HG02970 (cell line): ENCODE data around the gene JPH4.
A peak's percentile ranks its signal among the peaks of the same experiment; 100 is the strongest.

Experiments
- ATAC-seq: cut with Tn5 transposase; IDR thresholded peaks from one replicate; pipeline ENCODE4 v1.9.1; 2021; ENCODE audit warnings: mild to moderate bottlenecking, moderate library complexity, moderate number of reproducible peaks; ENCODE audit not compliant: unreplicated experiment, low FRiP score

JPH4 gene

DNA sequence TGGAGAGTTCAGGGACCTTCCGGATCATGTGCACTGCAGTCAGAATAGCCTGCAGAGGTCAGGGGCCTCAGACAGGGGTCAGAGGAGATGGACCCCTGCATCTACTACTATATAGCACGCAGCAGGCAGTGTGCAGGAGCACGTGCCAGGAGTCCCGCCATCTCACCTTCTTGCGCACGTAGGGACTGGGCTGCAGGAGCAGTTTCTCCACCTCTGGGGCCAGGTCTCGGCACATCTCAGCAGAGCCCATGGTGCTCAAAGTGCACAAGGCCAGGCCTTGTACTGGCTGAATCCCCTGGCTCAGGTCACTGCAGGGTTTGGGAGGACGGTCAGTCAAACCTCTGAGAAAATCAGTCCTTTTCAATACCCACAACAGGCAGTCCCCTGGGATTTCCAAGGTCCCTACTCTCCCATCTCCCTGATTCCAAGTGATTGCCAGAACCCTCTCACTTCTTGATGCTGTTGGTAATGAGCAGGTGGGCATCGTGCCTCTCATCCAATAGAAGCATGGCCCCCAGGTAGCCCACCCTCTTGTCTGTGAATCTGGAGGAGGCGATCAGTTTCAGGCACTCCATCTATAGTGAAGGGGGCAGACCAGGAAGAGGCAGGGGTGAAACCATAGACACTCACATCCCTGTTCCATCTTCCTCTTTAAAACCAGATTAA is 12.3 kb downstream of the JPH4 start:
- no peak for ATAC-seq

DNA sequence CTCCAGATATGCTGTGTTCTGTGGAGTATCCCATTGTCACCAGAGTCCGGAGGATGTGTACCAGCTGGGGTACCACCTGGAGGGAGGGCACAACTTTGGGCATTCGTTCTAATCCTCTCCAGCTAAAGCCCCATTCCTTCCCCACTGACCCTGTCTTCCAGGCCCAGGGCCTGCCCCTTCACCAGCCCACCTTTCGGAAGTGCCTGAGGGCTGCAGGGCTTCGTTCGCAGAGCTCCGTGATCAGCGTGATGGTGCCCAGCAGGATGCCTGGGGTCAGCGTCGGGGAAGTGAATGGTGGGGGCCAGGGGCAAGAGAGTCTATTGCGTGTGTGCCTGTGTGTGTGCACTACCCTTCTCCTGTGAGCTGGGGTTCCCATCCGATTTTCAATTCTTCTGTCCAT is 13.0 kb downstream of the JPH4 start:
- no peak for ATAC-seq

DNA sequence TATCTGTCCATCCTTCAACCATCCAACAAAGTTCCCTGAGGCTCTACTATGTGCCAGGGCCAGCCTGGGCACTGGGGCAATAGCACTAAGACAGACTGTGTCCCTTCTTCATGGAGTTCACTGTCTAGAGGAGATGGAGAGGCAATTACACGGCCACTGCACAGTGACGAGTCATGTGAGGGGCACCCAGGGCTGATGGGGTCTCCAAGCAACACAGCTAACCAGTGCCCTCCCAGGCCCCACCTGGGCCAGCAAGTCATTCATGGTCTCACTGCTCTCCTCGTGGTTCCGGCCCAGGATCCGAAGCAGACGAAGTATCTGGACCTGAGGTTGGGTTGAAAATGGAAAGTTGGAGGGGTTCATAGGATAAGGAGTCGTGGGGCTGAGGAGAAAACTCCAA is 13.7 kb downstream of the JPH4 start:
- ATAC-seq, result no peak

DNA sequence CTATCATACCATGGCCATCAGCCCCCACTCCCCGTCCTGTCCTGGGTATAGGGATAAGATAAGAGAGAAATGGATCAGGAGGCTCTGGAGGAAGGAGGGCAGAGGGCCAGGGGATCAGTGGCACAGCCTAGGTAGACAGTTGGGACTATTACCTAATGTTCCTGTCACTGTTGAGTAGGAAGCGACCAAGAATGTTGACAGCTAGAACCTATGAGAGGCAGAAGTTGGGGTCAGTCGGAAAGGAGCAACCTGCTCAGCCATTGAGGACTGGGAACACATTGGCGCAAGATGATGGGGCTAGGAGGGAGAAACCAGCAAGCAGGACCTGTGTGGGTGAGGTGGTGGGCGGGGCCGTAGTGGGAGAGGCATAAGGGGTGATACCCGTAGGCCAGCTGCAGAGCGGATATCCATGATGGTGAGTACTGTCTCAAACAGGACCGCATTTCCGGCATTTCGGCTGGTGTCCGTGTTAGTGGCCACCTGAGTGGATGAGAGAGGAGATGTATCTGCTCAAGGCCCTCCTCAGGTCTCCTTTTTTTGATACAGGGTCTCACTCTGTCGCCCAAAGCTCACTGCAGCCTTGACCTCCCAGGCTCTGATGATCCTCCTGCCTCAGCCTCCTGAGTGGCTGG is 14.3 kb downstream of the JPH4 start:
- no peak for ATAC-seq

DNA sequence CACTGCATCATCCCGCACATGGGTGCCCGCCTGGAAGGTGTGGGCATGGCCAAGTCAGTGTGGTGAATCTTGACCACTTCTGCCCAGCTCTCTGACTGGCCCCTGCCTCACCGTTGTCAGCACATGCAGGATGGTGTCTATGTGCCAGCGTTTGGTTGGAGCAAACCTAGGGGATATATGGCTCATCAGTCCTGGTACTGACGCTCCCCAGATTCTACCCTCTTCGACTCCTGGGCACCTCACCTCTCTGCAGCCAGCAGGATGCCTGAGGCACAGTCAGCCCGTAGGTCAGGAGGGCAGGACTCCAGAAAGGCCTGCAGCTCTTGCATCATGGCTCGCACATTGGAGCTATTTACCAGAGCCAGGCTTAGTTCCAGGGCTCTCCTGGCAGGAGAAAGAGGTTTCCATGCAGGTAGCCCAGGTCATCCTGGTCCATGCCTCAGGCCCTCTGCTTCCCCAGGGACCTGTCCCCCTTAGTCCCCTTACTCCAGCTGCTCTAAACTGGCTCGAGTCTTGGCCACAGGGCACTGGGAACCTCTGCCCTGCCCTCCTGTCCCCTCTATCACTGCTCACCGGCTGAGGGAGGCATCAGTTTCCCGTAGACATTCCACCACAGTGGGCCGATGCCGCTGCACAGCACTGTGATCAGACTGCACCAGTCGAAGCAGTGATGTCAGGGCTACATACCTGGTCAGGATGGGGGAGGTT is 15.0 kb downstream of the JPH4 start:
- ATAC-seq, result no peak

DNA sequence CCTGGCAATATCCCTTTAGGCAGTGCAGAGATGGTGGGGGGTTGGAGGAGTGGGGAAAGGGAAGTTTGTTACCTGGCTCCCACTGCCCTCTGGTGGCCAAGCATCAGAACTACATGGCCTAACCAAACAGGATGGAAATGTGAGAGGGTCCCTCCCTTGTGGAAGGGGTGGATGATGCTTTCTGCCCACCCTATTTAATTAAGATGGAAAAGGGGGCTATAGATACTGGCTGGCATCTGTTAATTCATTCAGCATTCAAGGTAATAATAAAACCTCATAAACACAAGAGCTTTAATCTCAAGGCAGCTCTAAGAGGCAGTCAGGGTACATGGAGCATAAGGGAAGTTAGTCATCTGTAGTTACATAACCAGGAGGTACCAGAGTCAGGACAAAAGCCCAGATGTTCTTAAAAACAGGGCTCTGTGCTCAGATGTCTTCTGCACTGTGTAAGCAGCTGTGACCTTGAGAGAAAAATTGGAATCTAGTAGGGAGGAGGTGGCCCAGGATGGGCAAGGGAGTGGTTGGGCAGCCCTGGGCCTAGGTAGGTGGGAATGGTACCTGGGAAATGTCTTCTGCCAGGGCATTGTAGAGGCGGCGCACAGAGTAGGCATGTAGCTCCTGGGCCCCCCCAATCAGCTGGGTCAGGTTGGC is 15.6 kb downstream of the JPH4 start:
- ATAC-seq, result no peak

DNA sequence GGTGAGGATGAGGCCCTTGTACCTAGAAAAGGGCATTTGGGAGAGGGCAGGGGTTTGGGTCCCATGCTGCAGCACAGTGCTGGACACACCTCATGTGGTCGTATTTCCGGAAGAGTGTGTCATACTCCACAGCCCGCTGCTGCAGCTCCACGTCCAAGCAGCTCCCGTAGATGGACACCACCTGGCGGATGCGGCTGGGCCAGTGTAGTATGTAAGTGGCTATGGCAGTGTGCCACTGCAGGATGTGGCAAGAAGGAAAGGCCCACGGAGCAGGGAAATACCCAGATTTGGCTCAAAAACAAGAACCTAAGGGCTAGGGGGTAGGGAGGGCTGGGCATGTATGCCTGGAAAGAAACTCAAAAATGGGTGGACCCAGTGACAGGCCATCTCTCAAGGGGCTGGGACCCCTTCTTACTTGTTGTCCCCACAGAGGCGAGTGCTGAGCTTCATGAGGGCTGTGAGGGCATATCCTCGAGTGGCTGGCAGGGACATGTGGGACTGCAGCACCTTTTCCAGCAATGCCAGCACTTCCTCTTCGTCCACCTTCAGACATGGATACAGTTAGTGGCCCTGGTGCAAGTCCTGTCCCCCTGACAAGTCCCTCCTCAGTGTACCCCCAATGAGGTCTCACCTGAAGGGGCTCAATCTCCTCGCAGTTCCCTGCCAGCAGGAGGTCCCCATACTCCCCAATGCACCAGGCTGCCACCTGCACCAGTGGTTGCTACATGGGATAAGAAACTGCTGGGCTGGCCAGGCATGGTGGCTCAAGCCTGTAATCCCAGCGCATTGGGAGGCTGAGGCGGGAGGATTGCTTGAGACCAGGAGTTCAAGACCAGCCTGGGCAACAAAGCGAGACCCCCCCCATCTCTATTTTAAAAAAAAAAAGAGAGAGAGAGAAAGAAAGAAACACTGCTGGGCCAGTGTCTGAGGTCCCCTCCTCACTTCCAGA is 16.4 kb downstream of the JPH4 start:
- ATAC-seq, result no peak

DNA sequence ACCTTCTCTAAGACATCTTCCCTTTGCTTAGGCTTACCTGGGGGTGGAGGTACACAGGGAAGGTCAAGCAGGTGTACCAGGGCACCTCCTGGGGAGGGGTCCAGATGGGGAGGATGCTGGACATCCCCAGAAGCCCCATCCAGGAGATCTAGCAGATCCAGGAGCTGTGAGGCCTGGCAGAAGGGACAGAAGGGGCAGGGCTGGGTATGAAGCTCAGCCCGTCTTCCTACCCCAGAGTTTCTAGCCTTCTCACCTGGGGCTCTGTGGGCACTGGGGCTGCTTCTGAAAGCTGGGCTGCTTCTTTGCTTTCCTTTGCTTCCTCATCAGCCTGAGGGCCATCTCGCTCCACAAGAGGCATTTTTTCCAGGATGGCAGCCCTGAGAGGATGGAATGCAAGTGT is 17.3 kb downstream of the JPH4 start:
- ATAC-seq, result no peak

DNA sequence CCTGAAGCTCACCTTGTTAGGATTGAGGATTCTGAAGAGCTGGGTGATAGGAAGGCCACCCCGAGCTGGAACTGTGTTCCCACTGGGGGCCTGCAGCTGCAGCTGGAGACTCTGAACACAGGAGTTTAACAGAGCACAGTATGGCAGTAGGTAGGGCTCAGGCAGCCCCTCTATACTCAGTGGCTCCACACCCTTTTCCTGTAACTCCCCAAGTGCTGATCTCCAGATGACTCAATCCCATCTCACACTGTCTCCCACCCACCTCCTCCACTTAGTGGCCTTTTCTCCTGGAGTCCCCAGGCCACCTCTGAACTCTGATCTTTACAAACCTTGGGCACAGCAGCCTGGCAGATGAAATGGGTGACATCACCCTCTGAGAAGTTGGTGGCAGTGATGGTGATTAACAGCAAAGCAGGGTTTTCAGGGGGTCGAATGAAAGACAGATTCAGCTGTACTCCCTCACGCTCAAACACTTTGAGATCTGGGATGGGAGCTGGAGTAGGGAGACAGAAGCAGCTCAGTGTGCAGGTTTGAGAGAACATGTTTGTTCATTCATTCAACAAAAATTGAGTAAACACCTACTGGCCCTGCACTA is 18.6 kb downstream of the JPH4 start:
- ATAC-seq, result no peak

DNA sequence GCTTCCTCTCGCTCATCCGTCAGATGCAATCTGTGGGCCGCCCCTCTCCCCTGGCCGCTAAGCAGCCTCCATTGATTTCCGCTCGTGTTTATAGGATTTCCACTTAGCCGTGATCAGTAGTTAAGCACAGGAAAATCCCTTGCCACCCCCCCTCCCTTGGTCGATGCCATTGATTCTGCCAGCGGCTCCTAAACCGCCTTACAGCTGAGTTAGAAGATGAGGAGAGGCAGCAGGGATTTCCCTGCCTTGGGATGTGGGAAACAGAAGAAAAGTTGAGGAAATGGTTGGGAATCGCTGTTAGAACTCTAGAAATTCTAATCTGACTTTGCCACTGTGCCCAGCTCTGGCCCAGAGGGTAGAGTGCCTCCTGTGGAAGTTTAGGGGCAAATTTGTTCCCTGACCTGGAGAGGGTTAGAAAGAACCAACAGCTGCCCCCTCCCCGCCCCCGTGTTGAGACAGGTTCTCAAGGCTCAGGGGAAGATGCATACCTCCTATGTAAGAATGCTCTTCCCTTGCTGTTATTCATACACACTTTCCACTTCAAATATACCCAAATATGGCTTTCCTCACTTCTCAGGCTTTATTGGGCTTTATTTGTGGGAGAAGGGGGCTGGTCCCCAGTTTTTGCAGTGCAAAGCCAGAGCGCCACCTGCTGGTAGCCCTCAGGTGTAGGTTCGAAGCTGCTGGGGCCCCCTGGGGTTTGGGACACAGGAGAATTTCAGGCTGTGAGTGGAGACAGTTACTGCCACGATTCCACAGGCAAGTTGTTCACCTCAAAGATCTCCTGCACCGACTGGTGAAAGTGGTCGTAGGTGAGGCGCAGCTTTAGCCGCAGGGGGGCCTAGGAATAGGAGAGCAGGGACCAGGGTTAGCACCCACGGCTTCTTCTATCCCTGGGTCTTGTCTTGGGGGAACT is 19.3 kb downstream of the JPH4 start:
- no peak for ATAC-seq

DNA sequence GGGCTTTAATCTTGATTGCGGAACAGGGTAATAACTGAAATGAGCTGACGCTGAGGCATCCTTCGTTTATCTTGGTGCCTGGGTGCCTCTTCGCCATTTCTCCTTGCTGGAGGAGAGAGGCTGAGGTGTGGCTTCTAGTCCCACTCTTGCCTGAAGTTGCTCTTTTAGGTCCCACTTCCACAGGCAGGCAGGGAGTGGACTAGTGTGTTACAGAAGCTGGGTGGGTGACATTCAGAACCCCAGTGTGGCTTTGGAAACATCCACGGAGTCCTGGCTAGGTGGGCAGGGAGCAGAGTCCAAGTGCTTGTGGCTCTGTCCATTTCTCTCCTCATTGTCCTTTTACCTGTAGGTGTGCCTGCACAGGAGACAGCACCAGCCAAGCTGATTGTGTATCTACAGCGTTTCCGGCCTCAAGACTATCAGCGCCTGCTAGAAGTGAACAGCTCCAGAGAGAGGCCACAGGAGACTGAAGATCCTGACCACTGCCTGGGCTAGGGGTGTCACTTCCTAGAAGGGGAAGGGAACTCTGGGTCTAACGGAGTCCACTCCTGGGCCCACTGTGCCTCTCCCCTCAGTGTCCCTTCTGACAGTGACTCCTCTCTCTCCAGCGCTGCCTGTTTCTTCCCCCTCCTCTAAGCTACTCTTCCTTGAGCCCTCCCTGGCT is 20.1 kb downstream of the JPH4 start:
- no peak for ATAC-seq

DNA sequence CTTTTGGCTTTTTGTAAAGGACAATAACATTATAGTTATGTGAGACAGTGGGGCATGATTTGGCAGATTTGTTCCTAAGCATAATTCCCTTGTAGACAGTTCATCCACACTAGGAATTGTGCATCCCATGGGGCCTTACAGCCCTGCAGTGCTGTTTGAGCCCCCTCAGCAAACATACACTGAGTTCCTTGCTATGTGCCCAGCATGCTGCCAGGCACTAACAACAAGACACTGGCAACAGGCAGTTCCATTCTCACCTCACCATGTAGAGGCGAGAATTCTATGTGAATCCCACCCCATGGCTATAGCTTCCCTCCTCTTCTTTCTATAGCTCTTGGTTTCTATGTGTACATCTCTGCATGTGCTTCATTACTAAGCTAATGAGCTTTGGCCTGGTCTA is 20.6 kb downstream of the JPH4 start:
- no peak for ATAC-seq

DNA sequence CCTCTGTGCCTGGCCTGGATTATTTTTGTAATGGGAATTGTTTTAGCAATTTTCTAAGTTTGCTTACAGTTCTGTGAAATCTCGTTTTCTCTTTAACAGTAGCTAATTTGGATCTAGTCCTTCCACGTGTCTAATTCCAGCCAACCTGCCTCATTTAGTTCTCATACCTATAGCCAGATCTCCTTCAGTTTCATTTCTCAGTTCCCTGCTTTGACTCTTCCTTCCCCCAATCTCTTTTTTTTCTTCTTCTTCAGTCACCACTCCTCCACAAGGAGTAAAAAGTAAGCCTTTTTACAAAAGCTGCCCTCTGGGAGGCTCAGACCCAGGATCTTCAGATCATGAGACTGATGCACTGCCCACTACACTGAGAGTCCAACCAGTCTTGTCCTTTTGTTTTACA is 21.1 kb downstream of the JPH4 start:
- ATAC-seq, result no peak

DNA sequence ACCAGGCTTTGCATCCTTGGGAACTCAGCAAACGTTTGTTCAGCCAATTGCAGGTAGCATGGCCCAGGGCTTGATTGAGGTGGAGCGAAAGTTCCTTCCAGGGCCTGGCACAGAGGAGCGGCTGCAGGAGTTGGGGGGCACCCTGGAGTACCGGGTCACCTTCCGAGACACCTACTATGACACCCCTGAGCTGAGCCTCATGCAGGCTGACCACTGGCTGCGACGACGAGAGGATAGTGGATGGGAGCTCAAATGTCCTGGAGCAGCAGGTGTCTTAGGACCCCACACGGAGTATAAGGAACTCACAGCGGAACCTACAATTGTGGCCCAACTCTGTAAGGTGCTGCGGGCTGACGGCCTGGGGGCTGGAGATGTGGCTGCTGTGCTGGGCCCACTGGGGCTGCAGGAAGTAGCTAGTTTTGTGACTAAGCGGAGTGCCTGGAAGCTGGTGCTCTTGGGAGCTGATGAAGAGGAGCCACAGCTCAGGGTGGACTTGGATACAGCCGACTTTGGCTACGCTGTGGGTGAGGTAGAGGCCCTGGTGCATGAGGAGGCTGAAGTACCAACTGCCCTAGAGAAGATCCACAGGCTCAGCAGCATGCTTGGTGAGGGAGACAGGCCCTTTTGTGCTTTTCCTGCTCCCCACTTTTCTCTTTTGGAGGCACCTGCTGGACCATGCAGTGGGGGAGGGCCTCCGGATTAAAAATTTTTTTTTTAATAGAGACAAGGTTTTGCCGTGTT is 21.7 kb downstream of the JPH4 start:
- no peak for ATAC-seq

DNA sequence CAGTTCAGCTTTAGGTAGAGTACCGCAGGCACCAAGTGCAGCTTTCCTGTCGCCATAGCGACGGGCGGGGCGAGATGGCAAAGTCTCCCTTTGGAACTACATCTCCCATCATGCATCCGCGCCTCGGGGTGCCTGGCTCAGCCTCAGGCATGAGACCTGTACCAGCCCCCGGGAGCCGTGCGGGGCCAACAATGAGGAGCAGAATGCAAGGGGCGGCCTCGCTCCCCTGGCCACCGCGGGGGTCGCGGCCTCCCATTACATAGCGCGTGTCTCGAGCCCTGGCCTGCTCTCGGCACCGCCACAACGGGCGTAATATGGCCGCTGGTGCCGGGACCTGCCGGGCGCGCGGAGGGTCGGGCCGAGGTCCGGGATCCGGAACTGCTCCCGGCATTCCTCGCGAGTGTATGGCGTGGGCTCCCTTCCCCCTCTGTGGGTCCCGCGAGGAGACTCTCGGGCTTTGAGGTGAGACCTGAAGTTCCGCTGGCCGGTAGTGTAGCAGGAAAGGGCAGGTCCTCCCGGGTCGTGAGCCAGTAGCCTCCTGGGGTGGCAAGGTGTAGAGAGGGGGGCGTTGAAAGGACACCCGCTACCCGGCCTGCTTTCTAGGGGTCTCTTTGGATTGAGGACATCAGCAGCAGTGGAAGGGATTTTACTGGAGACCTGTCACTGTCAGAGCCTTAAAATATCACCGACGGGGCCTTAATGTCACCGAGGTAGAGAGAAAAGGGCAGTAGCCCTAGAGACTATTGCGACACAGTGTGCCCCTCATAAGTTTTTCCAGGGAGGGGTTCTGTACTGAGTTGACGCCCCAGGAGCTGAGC is 22.5 kb downstream of the JPH4 start, which contains the start of gene THTPA:
TSS of gene THTPA (plus strand) at position 390 of the 818 bp plus-strand sequence. CDS start 487 bp downstream, outside the sequence.
- peak; percentile 85 for ATAC-seq

DNA sequence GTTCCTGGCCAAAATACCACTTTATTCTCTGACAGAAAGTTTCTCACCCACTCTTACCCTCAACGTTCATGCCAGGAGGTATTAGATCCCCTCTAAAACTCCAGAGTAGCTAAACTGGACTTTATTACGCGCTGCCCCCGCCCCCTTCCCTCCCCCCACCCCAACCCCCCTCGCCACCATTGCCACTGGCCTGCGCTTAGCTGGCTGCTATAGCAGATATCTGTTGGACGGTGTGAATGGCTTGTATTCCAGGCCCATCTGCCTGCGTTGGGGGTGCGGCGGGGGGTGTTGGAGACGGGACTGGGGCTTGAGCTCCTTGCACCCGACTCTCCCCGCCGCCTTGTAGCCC is 23.1 kb downstream of the JPH4 start:
- ATAC-seq, result no peak
